Fibroblast of pulmonary artery (primary cell): ENCODE results near the gene TENM4.
A peak's percentile ranks its signal among the peaks of the same experiment; 100 is the strongest.
"Not testable (repeated sequence)": the region's sequence is repeated elsewhere in the genome, so short reads cannot be mapped to it uniquely, and the experiment has no call there.

Source experiments
- DNase-seq: peaks from one replicate; pipeline ENCODE4 v3.0.0-alpha.2; 2010; ENCODE audit warnings: low read depth
- H3K4me3 ChIP-seq: replicated peaks from 2 replicates; pipeline ENCODE4 v1.5.1; 2011; ENCODE audit warnings: low read depth, mild to moderate bottlenecking, control low read depth, low read length, moderate library complexity
- TF ChIP-seq, protein P1 (sequence below): IDR thresholded peaks from 2 replicates; pipeline ENCODE4 v1.5.1; 2011; ENCODE audit warnings: mild to moderate bottlenecking, control low read depth, low read length, inconsistent platforms; ENCODE audit errors: missing control alignments

Gene TENM4

DNA sequence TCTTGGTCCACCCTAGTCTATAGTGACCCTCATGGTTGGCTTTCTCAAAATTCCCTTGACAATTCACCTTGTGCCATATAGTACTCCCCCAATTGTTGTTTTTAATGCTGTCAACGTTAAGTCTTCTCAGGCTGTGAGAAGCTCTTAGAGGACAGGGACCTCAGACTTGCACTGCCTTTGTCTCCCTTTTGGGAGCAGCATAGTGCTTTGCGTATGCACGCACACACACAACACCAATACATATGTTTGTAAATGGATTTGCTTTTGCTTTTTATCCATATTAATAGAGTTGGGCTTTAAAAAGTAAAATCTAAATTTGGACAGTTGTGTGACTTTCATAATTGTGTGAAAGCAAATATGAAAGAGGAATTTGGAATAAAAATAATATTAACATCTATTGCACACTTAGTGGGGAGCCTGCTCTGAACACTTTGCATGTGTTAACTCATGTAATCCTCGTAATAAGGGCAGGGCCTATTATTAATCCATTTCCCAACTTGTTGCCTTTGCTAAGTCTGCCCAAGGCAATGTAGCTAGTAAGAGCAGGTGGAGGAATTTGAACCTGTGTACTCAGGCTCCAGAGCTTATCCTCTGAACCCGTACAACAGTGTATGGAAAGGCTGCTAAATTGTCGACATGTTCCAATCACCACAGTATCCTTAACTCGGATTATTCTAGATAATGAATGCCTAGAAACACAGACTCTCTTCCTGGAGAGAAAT lies 608.4 kb downstream of the TENM4 start:
- H3K4me3 ChIP-seq: no peak overlapping the region
- TF ChIP-seq, protein P1, sequence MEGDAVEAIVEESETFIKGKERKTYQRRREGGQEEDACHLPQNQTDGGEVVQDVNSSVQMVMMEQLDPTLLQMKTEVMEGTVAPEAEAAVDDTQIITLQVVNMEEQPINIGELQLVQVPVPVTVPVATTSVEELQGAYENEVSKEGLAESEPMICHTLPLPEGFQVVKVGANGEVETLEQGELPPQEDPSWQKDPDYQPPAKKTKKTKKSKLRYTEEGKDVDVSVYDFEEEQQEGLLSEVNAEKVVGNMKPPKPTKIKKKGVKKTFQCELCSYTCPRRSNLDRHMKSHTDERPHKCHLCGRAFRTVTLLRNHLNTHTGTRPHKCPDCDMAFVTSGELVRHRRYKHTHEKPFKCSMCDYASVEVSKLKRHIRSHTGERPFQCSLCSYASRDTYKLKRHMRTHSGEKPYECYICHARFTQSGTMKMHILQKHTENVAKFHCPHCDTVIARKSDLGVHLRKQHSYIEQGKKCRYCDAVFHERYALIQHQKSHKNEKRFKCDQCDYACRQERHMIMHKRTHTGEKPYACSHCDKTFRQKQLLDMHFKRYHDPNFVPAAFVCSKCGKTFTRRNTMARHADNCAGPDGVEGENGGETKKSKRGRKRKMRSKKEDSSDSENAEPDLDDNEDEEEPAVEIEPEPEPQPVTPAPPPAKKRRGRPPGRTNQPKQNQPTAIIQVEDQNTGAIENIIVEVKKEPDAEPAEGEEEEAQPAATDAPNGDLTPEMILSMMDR: peak; percentile 16
- DNase-seq: no peak

DNA sequence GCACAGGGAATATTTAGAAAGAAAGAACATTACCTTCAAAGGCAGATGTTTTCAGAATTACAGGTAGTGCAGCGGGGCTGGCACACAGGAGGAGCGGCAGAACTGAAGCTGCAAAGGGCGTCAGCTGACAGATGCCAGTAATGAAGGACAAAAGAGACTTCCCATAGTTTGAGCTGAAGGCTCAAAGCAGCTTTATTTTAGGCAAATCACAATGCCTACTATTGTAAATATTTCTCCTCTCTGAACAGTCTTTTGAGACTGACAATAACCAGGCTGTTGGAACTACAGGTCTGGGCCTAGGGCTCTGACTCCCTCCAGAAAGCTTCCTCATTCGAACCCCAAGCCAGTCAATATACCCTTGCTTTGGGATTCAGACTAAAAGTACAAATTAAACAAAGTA lies 609.3 kb downstream of the TENM4 start:
- no peak overlapping the region for H3K4me3 ChIP-seq
- TF ChIP-seq, protein P1: no peak
- no peak for DNase-seq

DNA sequence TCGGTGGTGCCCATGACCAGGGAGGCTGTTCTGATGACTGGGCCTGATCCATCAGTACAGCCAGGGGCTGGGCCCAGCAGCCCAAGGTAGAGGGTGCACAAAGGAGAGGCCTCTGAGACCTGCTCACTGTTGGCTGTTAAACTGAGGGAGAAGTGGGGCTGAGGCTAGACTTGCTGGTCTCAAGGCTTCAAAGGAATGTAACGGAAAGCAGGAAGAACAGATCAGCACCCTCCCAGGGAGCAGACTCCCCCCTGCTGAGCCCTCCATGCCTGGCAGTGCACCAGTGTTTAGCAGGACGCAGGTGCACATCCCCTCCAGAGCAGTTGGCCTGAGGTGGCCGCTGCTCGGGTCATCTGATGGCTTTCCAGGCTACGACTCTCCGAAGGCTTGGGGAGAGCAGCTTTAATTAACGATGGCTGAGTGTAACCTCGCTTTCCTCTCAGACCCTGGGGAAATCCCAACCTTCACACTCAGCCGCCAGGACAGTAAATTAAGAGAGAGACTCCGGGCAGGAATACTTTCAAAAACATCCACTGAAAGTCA lies 610.5 kb downstream of the TENM4 start:
- no peak overlapping the region for H3K4me3 ChIP-seq
- DNase-seq: no peak
- TF ChIP-seq, protein P1: no peak

DNA sequence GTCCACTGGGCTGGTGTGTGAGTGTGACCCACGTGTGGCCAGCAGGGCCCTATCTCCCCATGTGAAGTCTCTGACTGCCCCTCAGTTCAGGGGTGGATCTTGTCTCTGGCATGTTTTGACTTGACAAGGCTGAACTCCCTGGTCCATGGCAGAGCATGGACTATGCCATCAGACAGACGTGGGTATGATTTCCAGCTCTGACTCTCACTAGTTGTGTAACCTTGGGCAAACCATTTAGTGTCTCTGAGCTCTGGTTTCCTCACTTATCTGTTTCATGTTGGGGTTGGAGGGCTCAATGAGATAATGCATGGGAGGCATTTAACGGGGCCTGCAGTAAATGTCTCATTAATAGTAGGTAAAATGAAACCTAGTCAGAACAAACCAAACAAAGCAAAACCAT lies 611.7 kb downstream of the TENM4 start:
- TF ChIP-seq, protein P1: no peak
- no peak for DNase-seq
- H3K4me3 ChIP-seq: no peak overlapping the region

DNA sequence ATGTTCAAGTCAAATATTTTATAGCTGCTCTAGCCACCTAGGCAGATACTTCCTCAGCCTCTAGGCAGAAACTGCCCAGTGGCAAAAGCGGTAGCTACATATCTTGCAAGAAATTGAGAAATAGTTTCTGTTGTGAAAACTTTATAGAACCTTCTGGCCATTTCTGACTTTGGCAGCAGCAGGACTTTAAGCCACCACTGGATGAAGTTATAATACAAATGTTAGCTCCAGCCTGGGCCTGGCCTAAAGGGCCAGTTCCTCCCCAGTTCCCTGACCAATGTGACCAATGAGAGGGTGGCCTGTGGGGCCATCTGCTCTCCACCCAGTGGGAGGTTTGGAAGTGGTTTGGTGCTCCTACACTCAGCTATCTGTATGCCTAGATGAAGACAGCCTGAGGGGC lies 612.2 kb downstream of the TENM4 start:
- no peak for DNase-seq
- TF ChIP-seq, protein P1: no peak
- no peak overlapping the region for H3K4me3 ChIP-seq

DNA sequence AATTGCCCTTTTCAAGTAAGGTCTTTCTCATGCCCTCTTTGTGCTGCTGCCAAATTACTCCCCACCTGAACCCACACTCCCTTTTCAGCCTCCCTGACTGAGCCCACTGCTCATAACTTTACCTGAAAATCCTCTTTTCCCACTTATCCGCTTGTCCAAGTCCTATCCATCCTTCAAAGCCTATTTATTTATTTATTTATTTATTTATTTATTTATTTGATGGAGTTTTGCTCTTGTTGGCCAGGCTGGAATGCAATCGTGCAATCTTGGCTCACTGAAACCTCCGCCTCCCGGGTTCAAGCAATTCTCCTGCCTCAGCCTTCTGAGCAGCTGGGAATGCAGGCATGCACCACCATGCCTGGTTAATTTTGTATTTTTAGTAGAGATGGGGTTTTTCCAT lies 613.5 kb downstream of the TENM4 start:
- not testable (repeated sequence) for H3K4me3 ChIP-seq, DNase-seq

DNA sequence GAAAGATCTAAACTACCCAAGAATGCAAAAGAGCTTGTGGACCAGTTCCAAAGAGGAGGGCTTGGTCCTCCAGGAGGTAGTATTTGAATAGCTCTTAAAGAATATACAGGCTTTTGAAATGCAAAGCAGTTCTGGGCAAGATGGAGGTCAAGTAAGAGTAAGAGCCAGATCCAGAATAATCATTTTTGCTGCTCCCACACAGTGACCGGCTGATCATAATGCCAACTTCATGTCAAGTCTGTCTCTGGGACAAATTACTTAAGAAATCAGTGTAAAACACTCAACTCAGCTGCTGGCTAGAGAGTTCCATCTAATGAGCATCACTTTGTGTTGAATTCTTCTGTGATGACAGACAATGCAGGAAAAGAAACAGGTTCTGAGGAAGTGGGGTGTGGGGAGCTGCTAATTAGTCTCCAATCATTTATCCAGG lies 615.2 kb downstream of the TENM4 start:
- no peak overlapping the region for H3K4me3 ChIP-seq
- DNase-seq: no peak
- TF ChIP-seq, protein P1: no peak
